Right hindlimb (tissue), 1 donor: ENCODE data around the gene TRIM68.

Source experiments
- DNase-seq: peaks from one replicate; pipeline ENCODE4 v3.0.0-alpha.2; 2018

The TRIM68 gene

DNA sequence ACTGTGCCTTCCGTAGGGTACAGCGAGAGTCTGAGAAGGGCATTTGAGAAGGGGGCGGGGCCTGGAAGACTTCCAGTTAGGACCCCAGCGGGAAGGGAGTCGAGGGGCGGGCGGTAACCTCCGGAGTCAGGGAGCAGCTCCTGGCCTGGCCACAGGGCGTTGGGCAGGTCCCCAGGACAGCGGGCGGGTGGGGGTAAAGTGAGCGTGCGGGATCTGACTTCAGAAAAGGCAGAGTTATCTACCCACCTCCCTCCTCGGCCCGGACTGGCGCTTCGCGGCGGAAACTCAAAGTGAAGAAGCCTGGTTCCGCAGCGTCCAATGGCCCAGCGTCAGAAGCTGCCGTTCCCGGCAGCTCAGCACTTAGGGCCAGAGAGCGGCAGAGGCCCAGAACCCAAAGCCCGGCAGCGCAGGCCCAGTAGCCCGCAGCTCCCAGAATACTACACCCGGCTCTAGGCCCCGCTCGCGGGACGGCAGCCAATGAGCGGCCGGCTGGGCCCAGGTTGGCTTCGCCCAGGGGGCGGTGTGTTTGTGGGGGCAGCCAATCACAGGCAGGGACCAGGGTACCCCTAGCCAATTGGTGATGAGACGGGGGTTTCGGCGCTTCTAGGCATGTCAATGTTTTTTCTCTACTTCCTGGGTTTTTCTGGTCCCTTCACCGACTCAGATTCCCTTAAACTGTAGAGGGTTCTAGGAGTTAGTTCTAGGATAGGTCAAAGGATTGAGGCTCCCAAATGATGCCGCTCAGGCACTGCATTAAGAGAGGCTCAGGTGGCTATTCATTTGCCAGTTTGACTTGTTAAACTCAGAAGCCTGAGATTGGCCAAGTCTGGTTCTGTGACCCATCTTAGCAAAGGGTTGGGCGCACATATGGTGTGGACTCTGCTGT lies at the start of gene TRIM68:
TSS of gene TRIM68 (minus strand) at position 451 of the 886 bp plus-strand sequence. CDS start 2,727 bp downstream, outside the sequence.
- peak; percentile 98 for DNase-seq

DNA sequence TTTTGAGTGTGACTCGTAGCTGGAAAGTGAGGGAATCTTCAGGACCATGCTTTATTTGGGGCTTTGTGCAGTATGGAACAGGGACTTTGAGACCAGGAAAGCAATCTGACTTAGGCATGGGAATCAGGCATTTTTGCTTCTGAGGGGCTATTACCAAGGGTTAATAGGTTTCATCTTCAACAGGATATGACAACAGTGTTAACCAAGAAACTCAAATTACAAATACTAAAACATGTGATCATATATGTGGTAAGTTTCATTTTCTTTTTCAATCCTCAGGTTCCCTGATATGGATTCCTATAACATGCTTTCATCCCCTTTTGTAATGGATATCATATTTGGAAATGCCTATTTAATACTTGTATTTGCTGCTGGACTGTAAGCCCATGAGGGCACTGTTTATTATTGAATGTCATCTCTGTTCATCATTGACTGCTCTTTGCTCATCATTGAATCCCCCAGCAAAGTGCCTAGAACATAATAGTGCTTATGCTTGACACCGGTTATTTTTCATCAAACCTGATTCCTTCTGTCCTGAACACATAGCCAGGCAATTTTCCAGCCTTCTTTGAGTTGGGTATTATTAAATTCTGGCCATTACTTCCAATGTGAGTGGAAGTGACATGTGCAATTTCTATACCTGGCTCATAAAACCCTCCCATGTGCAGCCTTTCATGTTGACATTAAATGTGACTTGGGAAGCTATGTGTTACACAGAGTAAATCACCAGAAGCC lies 46.8 kb upstream of the TRIM68 start:
- no peak for DNase-seq

DNA sequence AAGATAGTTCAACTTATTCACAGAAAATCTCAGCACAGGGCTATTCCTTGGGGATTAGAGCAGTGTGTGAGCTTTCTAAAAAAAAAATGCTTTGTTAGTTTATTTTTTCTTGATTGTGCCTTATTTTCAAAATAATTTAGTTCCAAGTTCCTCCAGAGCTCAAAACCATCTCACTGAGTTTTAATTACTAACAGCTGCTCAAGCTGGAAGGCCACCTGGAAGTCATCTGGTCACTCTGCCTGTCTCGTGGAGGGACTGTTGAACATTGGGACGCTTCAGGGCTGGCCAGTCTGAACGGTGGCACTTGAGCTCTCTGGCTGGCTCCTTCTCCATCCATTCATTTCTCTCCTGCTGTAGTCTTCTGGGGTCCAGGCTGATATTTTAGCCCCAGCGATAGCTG lies 39.7 kb upstream of the TRIM68 start:
- no peak for DNase-seq

- no peak for DNase-seq
These were observed 37.9 kb upstream of the TRIM68 start for GRCh38 chr11:4645974-4646373.

DNA sequence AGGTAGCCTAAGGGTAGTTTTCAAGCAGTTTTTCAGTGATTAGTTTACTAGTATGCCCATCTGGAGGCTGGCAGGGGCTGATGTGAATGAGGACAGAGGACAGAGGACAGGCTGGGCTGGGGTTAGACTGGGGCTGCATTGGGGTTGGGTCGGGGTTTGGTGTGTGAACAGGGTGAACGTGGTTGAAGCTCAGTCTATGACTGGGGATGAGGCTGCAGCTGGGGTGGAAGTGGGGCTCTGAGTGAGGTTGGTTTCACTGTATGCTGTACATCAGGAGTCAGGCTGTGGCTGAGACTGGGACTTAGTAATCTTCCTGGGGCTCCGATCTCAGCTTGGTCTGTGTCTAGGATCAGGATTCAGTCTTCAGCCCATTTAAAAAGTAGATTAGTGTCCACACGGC lies 36.2 kb upstream of the TRIM68 start:
- no peak for DNase-seq

- DNase-seq = no peak
These were observed 35.7 kb upstream of the TRIM68 start, which contains the start of gene OR51E1 for GRCh38 chr11:4643682-4644081. Gene OR51E1 (plus strand): TSS chr11:4643982. CDS start chr11:4652527, 8,545 bp downstream.

DNA sequence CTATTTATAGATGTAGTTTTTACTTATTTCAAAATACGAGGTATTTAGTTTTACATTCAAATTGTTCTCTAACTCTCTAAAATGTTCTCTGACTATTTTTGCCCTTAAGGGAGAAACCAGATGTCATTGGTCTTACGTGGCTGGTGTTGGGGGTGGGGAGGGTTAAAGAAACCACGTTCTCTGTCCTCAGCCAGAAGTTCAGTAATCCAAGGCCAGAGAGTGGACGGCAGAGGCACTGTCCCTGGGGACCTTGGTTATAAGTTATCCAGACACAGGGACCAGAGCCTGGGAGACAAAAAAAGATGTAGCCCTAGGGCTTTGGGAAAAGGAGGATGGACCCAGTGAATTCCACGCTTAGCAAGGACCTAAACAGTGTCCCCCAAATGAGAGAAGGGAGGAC lies 35.0 kb upstream of the TRIM68 start:
- DNase-seq = no peak

DNA sequence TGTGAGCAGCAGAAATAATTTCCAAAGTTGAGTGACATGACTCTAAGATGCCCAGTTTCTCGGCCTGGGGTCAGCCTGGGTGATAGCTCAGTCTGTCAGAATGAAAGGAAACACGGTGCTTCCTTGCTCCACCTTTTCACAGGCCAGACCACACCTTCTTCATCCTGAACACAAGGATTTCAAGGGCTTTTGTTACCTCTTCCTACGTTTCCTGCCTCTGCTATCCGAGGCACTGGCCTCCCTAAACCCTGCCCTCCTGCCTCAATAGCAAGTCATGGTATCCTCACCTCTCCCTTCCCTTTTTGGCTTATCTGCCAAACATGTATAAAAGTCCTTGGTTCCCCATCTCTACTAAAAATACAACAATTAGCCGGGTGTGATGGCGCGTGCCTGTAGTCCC lies 34.0 kb upstream of the TRIM68 start:
- DNase-seq = no peak

DNA sequence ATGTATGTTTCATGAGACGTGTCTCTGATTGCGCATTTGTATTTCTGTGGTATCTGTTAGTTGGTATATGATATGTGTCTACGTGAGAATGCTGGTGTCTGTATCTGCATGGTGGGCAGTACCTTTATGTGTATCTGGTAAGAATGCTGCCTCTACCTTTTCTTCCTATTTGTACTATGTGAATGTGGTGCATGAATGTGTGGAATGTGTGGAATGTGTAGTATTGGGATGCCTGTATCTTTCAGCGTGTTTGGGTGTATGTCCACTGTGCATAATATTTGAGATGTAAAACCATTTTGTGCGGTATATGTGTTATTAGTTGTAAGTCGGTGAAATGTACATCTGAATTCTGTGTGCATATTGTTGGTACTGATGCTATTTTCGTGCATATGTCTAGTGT lies 33.5 kb upstream of the TRIM68 start:
- no peak for DNase-seq

DNA sequence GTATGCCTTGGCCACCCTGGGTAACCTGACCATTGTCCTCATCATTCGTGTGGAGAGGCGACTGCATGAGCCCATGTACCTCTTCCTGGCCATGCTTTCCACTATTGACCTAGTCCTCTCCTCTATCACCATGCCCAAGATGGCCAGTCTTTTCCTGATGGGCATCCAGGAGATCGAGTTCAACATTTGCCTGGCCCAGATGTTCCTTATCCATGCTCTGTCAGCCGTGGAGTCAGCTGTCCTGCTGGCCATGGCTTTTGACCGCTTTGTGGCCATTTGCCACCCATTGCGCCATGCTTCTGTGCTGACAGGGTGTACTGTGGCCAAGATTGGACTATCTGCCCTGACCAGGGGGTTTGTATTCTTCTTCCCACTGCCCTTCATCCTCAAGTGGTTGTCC lies 31.9 kb upstream of the TRIM68 start:
- DNase-seq = no peak

GRCh38 chr11:4637662-4638047 lies 29.6 kb upstream of the TRIM68 start:
- no peak for DNase-seq

DNA sequence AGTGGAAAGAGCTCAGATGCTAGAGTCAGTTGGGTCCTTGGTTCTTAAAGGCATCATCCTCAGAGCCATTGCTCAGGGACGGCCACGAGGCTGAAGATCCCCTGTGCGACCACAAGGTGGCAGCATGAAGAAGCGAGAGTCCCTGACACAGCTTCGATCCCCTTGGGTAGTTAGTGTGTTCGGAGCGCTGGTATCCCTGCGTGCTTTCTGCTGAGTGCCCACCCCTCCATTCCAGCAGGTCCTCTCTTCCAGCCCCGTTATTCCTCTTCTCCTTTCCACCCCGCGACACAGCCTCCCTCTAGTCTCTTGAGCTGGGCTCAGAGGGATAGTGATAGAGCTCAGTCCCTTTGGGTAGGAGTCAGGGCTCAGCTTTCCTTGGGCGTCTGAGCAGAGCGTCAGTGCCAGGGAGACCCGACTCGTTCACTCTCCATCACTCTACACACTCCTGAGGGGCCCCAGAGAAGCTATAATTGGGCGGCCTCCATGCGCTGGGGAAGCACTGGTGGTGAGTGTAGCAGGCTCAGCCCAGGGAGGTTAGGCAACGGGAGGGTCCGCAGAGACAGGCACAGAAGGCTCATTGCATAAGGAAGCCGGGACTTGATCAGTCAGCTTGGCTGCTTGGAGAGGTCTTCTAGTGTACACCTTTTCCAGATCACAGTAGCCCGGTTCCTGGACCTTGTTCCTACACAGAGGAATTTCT lies 29.1 kb upstream of the TRIM68 start, which contains the start of gene OR51D1:
TSS of gene OR51D1 (plus strand) at position 516 of the 700 bp plus-strand sequence. CDS start 2,314 bp downstream, outside the sequence.
- peak; percentile 72 for DNase-seq

GRCh38 chr11:4636136-4636535 lies 28.1 kb upstream of the TRIM68 start:
- no peak for DNase-seq

DNA sequence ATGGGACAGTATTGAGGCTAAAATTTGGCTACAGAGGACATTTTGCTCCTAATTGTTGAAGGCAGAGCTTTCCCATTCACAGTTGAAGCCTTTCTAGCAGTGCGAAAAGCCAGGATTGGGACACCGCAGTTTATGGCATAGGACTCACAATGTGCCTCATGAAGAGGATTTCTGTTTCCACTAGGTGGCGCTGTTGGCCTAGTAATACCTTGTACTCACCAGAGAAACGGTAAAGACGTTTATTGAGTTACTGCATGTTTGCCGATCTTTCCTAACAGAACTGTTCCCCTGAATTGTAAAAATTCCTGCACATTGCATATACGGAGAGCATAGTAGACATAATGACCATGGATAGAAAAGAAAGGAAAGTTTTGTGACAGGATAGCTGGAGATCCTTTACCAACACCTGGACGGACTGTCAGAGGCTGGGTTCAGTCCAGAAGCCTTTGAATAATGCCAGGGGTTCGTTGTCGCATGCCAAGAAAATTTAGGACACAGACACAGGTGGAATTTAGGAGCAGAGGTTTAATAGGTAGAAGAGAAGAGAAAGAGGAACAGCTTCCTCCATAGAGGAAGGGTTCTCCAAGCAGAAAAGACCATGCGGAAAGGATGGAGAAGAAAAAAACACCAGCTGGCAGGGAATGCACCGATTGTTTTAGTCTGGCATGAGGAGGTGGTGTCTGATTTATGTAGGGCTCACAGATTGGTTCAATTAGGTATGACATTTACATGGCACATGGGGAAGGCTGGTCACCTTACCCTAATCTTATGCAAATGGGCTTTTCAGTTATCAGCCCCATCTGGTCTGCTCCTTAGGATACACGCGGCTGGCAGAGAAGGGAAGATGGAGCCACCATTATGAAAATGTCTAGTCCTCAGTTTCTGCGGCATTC lies 18.4 kb upstream of the TRIM68 start:
- peak; percentile 48 for DNase-seq

DNA sequence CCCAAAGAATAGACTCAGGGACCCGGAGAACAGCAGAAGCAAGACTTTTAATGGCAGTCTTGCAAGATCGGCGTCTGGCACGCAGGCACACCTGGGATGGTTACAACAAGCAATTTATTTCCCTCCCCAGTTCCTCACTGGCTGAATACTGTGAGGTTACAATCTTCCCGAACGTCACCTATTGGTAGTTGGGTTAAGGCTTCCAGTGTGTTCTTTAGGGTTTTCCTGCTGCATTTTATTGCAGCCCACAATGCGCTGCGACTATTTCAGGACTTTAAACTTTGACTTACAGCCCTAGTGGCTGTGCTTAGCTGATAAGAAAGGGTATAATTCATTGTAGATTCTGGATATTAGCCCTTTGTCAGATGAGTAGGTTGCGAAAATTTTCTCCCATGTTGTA lies 11.5 kb upstream of the TRIM68 start:
- no peak for DNase-seq

DNA sequence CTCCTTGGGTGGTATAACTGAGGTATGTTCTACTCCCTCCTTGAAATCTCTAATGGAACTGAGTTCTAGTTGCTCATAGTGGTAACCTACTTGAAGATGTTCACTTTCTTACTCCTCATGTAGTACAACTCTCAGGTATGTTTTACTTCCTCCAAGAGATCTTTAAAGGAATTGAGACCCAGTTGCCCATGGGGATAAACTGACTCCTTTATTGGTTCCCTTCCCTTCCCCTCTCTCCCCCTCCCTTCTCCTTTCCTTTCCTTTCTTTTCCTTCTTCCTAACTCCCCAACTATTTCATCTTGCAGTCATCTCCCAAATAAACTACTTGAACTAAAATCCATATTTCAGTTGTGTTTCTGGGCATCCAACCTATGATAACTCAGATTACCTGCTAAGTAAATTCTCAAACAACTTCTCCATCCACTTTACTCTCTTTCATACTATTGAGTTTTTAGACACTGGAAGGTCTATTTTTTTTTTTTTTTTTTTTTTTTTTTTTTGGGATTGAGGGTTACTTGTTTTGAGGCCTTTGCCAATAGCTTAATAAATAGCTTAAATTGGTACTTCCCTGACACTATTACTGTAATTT lies 7.9 kb upstream of the TRIM68 start:
- DNase-seq = no peak

- DNase-seq = no peak
These were observed 4.0 kb upstream of the TRIM68 start for GRCh38 chr11:4611986-4612385.

GRCh38 chr11:4610258-4610935 lies 2.4 kb upstream of the TRIM68 start:
- no peak for DNase-seq

DNA sequence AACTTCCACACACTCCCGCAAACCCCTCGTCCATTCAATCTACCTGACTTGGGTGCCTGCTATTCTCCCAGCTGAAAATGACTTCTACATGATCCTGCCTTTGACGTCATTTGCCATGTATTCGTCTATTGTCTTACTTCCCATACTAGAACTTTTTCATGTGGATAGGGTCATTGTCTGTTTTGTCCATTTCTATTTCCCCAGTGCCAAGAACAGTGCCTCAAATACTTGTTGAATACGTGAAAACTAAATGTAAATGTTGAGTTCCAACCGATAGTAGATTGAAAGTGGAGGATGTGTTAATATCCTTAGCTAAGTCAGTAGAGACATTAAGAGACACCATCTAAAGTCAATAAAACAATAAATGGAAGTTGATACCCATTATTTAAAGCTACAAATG lies 935 bp downstream of the TRIM68 start:
- DNase-seq = no peak

GRCh38 chr11:4606231-4607015 lies 1.6 kb downstream of the TRIM68 start:
- no peak for DNase-seq
